ENCODE results near the gene OSBPL9.
"Not testable (repeated sequence)": the region's sequence is repeated elsewhere in the genome, so short reads cannot be mapped to it uniquely, and the experiment has no call there.

The OSBPL9 gene

GRCh38 chr1:51669272-51669671 lies 52.4 kb downstream of the OSBPL9 start:
- DNase-seq = no peak

GRCh38 chr1:51669816-51670215 lies 52.9 kb downstream of the OSBPL9 start:
- DNase-seq = peak; percentile 48

GRCh38 chr1:51671527-51672325 lies 54.8 kb downstream of the OSBPL9 start:
- DNase-seq = no peak

- no peak for DNase-seq
Observed at GRCh38 chr1:51673279-51673678, 56.4 kb downstream of the OSBPL9 start.

- no peak for DNase-seq
Observed at GRCh38 chr1:51675177-51675780, 58.4 kb downstream of the OSBPL9 start.

- no peak for DNase-seq
Observed at GRCh38 chr1:51679435-51679834, 62.5 kb downstream of the OSBPL9 start.

- no peak for DNase-seq
Observed at GRCh38 chr1:51684776-51685175, 67.9 kb downstream of the OSBPL9 start.

- no peak for DNase-seq
Observed at GRCh38 chr1:51686450-51686849, 69.6 kb downstream of the OSBPL9 start.

- DNase-seq = no peak
Observed at GRCh38 chr1:51689075-51689440, 72.2 kb downstream of the OSBPL9 start.

- no peak for DNase-seq
Observed at GRCh38 chr1:51689643-51690042, 72.8 kb downstream of the OSBPL9 start.

GRCh38 chr1:51690285-51690961 lies 73.5 kb downstream of the OSBPL9 start:
- DNase-seq = no peak

GRCh38 chr1:51691920-51692319 lies 75.0 kb downstream of the OSBPL9 start:
- DNase-seq = no peak

GRCh38 chr1:51693419-51694155 lies 76.7 kb downstream of the OSBPL9 start:
- no peak for DNase-seq

GRCh38 chr1:51697166-51697565 lies 80.3 kb downstream of the OSBPL9 start:
- DNase-seq = no peak

GRCh38 chr1:51699391-51699790 lies 82.5 kb downstream of the OSBPL9 start:
- no peak for DNase-seq

GRCh38 chr1:51701782-51702181 lies 84.9 kb downstream of the OSBPL9 start:
- DNase-seq = not testable (repeated sequence)

- not testable (repeated sequence) for DNase-seq
Observed at GRCh38 chr1:51702220-51702619, 85.3 kb downstream of the OSBPL9 start.

- no peak for DNase-seq
Observed at GRCh38 chr1:51705035-51705434, 88.1 kb downstream of the OSBPL9 start.

GRCh38 chr1:51708911-51709760 lies 92.2 kb downstream of the OSBPL9 start:
- no peak for DNase-seq

GRCh38 chr1:51709951-51710350 lies 93.1 kb downstream of the OSBPL9 start:
- DNase-seq = no peak

- DNase-seq = no peak
Observed at GRCh38 chr1:51712590-51712989, 95.7 kb downstream of the OSBPL9 start.

GRCh38 chr1:51714374-51715019 lies 97.6 kb downstream of the OSBPL9 start:
- DNase-seq = no peak
